HUES48 (cell line): ENCODE data around the gene ASB4.

Experiments
- H3K27ac ChIP-seq: one replicate; pipeline ENCODE4 v1.7.0; 2013; ENCODE audit warnings: low read depth, low read length, inconsistent platforms
- H3K27me3 ChIP-seq: 2 replicates; pipeline ENCODE4 v1.6.1; 2013; ENCODE audit warnings: mild to moderate bottlenecking, low read length; ENCODE audit not compliant: control insufficient read depth, insufficient read depth
- H3K36me3 ChIP-seq: 2 replicates; pipeline ENCODE4 v1.6.1; 2013; ENCODE audit warnings: low read length; ENCODE audit not compliant: control insufficient read depth, insufficient read depth
- H3K4me1 ChIP-seq: 2 replicates; pipeline ENCODE4 v1.6.1; 2013; ENCODE audit warnings: mild to moderate bottlenecking, low read length; ENCODE audit not compliant: control insufficient read depth, insufficient read depth
- H3K4me3 ChIP-seq: 2 replicates; pipeline ENCODE4 v1.5.1; 2013; ENCODE audit warnings: mild to moderate bottlenecking, low read depth, low read length
- H3K9ac ChIP-seq: 2 replicates; pipeline ENCODE4 v1.6.1; 2013; ENCODE audit warnings: mild to moderate bottlenecking, low read depth, low read length, moderate library complexity
- H3K9me3 ChIP-seq: 2 replicates; pipeline ENCODE4 v1.6.1; 2013; ENCODE audit warnings: low read length; ENCODE audit not compliant: control insufficient read depth, insufficient read depth

Gene ASB4

DNA sequence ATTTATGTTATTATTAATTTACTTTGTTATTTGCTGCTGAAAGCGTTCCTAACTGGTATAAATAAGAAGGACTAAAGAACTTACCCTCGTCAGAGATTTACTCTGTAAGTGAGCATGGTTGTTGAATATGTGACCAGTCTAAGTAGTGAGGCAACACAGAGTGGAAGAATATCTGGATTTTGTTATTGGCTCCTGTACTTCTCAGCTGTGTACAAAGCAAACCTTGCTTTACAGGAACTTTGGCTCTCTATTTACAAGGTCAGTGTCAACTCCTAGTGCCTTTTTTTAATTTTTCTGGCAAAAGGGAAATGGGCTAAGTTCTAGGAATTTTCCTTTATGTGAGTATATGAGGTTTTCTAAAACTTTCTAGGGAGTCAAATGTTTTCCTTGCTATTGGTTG, 74.9 kb downstream of the ASB4 start:
- Histone ChIP-seq H3K4me3 (no peak overlapping the region), H3K4me1 (no peaks in the 10 kb centered on the region), H3K36me3 (no peaks in the 10 kb centered on the region), H3K9me3 (no peaks in the 10 kb centered on the region), H3K9ac (no peak overlapping the region), H3K27me3 (no peaks in the 10 kb centered on the region), H3K27ac (no peak overlapping the region)

DNA sequence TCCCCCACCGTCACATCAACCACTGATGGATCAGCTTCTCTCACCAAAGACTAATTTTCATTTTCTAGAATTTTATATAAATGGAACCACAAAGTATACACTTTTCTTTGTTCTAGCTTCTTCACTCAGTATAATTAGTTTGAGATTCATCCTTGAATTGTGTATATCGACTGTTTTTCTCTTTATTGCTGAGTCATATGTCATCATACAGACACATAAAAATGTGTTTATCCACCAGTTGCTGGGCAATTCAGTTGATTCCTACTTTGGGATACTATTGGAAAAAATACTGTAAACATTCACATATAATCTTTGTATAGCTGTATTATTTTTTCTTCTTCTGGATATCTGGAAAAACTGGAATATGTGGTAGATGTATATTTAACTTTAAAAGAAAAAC, 84.0 kb downstream of the ASB4 start:
- Histone ChIP-seq H3K27ac (no peak overlapping the region), H3K4me3 (no peak overlapping the region), H3K9me3 (no peaks in the 10 kb centered on the region), H3K27me3 (no peaks in the 10 kb centered on the region), H3K36me3 (no peaks in the 10 kb centered on the region), H3K4me1 (no peaks in the 10 kb centered on the region), H3K9ac (no peak overlapping the region)

DNA sequence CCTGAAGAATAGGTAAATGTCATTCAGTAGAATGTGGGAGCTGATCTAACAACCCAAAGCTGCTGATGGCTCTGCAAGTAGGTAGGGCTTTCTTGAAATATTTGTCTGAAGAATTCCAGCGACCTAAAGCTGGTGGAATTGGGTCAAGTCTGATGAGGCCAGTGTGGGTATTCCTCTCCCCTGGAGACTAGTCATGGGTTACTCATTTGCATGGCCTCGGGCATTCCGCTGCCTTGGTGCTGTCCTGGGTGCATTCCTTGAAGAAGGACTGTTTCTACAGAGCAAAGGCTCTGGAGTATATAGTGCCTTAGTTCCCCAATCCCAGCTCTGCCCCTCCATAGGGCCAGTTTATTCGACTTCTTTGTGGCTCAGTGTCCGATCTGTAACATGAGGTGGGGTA, 91.4 kb downstream of the ASB4 start:
- peaks cover 5% of the 10 kb centered on the region; the same call in 1 of the 2 replicates for H3K4me1 ChIP-seq
- no peaks in the 10 kb centered on the region for H3K9me3 ChIP-seq
- no peak overlapping the region for H3K27ac ChIP-seq
- no peak overlapping the region for H3K4me3 ChIP-seq
- no peaks in the 10 kb centered on the region for H3K27me3 ChIP-seq
- H3K36me3 ChIP-seq: no peaks in the 10 kb centered on the region
- H3K9ac ChIP-seq: no peak overlapping the region

DNA sequence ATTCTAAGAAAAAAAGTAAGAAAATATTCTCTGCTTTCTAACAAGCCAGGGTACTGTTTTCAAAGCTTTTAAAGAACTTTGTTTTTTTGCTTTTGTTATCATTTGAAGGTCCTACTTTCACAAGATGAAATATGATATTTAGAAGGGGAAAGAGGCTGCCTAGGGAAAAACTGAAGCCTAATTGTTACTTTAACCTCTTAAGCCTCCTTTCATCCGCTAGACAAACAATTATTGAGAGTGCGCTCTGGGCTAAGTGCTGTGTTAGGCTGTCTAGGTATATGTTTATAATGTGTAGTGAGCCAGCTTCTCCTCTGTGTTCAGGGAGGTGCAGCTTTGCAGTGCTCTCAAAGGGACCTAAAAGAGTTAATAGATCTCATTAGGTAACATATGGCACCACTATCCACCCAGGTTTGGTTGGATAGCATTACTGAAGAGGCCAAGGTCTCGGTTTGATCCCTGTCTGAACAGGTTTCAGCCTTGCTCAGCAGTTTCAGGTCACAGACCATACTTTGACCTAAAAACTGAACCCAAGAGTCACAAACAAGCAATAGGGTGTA, 92.6 kb downstream of the ASB4 start:
- no peaks in the 10 kb centered on the region for H3K9me3 ChIP-seq
- no peak overlapping the region for H3K27ac ChIP-seq
- no peak overlapping the region for H3K4me3 ChIP-seq
- H3K27me3 ChIP-seq: no peaks in the 10 kb centered on the region
- no peaks in the 10 kb centered on the region for H3K36me3 ChIP-seq
- H3K9ac ChIP-seq: no peak overlapping the region
- H3K4me1 ChIP-seq: peaks cover 5% of the 10 kb centered on the region; the same call in 1 of the 2 replicates

DNA sequence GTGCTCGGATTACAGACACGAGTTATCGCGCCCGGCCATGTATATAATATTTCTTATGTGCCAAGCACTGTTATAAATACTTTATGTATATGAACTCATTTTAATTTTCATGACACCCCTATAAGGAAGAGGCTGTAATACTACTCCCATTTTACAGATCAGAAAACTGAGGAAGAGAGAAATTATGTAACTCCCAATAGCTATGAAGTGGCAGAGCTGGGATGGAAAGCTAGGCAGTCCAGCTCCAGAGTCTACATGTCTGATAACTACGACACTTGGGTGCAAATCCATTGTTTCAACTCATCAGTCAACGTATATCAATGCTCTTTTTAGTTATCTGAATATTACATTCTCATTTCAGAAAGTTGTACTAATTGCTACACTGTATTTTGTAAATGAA, 93.6 kb downstream of the ASB4 start:
- no peak overlapping the region for H3K27ac ChIP-seq
- no peak overlapping the region for H3K4me3 ChIP-seq
- no peaks in the 10 kb centered on the region for H3K27me3 ChIP-seq

DNA sequence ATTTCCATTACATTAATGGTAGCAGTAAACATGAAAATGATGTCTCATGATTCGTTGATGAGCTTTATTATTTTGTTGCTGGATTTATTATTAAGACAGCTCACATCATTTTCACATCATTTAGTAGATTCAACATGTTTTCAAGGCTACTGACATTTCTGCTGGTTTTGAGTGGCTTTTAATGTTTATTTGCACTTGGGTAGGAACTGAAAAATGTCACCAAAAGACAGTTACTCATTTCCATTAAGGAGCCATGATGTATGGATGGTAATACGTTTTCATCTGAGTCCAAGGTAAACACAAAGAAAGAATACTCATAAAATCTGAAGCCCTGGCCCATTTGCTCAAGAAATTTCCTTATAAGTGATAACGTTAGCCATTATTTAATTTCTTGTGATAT, 95.7 kb downstream of the ASB4 start:
- no peak overlapping the region for H3K27ac ChIP-seq
- peaks cover 5% of the 10 kb centered on the region; the same call in 1 of the 2 replicates for H3K4me1 ChIP-seq
- H3K9ac ChIP-seq: no peak overlapping the region
- H3K9me3 ChIP-seq: no peaks in the 10 kb centered on the region
- H3K27me3 ChIP-seq: no peaks in the 10 kb centered on the region
- H3K36me3 ChIP-seq: no peaks in the 10 kb centered on the region
- H3K4me3 ChIP-seq: no peak overlapping the region

More for the DNA sequence above, 93.6 kb downstream of the ASB4 start:
- Histone ChIP-seq H3K4me1 (peaks cover 5% of the 10 kb centered on the region; the same call in 1 of the 2 replicates), H3K36me3 (no peaks in the 10 kb centered on the region), H3K9me3 (no peaks in the 10 kb centered on the region), H3K9ac (no peak overlapping the region)

DNA sequence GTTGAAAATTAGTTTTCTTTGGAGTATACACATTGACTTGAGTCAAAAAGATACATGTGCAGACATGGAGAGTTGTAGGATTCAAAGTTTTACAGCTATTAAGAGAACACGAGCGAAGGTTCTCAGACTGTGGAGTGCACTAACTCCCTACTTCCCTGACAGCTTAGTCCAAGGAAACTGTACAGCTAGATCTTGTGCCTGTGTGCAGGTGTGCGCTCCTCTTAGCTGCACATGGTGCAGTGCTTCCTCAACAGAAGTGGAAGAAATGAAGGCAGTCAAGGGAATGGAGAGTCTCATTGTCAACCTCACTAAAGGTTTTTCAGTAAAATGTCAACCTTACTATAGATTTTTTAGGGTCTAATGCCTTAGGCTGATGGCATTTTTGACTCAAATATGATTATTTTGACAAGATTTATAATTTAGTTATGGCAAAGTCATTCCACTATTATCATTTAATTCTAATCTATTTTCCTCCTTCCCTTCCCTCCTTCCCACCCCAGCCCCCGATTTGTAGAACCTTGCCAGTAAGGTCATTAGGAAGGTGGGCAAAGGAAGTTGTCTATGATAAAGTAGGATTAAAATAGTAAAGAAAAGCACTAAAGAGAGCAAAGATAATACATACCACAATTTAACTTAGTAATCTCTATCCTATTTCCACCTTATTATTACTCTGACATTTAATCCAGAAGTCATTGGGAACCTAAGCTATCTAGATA, 97.0 kb downstream of the ASB4 start:
- Histone ChIP-seq H3K4me1 (no peaks in the 10 kb centered on the region), H3K27ac (no peak overlapping the region), H3K27me3 (no peaks in the 10 kb centered on the region), H3K9ac (no peak overlapping the region), H3K4me3 (no peak overlapping the region), H3K36me3 (no peaks in the 10 kb centered on the region), H3K9me3 (no peaks in the 10 kb centered on the region)

DNA sequence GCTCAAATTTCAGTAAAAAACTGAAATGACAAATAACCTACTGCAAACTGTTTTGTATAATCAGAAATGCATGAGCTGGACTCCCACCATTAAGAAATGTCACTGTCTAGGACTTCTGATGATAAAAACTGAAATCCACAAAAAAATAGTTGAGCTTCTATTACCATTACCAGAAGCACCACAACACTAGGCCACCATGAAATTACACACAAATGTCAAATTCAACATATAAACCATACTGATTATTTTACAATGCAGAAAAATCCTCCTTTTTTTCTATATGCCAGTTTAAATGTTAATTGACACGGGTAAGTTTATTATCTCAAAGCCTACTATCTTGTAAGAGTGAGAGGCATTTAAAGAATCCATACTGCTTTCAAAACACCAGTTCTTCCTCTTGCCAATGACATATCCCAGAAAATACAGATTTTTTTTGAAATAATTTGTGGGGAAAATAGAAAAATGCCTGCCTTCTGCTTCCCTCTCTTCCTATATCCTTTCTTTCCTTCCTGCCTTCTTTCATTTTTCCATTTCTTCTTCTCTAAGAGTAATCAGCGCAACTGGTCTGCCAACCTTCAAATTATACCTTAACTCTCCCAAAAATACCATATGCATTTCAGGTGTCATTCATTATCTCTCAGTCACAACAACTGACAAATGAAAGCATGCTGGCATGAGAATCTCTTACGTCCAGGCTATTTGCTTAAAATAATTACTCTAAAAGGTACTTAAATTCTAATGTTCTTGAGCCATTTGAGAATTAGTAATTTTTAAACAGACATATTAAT, 98.3 kb downstream of the ASB4 start:
- H3K4me3 ChIP-seq: no peak overlapping the region
- H3K27me3 ChIP-seq: no peaks in the 10 kb centered on the region
- peaks cover 7% of the 10 kb centered on the region; the same call in 1 of the 2 replicates for H3K4me1 ChIP-seq
- H3K9me3 ChIP-seq: no peaks in the 10 kb centered on the region
- no peak overlapping the region for H3K9ac ChIP-seq
- H3K27ac ChIP-seq: no peak overlapping the region
- H3K36me3 ChIP-seq: no peaks in the 10 kb centered on the region

DNA sequence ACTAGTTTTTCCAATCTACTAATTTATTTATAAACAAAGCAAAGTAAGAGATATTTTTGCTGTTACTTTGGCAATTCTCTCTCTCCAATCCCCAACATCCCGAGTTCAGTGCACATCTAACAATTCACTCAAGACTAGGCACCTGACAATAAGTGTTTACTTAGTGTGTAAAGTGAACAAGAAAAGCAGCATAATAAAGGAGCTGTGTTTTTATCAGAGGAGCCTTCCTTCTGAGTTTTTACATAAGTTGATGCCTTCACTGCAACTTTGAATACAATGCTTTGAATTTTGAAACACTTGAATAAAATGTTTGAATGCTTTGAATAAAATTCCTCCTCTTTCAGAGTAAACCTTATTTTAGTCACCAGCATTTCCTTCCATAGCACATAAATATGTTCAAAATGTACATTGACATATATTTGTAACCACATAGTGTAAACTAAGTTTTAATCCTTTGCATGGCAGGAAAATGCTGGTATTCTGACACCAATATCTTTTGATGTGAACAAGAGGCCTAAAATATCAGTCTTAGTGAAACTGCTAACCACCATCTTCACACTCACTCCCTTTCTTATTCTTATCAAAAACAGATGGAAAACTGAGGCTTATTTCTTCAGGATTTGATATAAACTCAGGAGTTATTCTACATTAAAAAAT, 99.2 kb downstream of the ASB4 start:
- no peak overlapping the region for H3K4me3 ChIP-seq
- H3K27me3 ChIP-seq: no peaks in the 10 kb centered on the region
- no peaks in the 10 kb centered on the region for H3K9me3 ChIP-seq
- no peaks in the 10 kb centered on the region for H3K36me3 ChIP-seq
- peaks cover 9% of the 10 kb centered on the region; the same call in 1 of the 2 replicates for H3K4me1 ChIP-seq
- H3K9ac ChIP-seq: no peak overlapping the region
- H3K27ac ChIP-seq: no peak overlapping the region

DNA sequence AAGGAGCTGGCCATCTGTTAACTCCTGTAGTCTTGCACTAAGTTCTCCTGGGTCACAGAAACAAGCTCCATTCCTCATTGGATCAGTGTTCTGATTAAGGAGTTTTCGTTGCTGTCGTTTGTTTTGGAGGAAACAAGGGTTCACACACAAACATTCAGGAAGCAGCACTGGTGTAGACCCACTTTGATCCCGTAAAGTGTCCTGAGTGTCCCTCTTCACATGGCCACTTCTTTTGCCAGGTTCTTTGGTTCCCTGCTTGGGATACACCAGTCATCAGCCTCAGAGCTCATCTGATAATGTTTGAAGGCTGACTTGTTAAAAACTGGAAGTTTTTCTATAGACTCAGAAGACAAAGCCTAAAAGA, 99.7 kb downstream of the ASB4 start:
- Histone ChIP-seq H3K4me1 (peaks cover 9% of the 10 kb centered on the region; the same call in 1 of the 2 replicates), H3K27ac (no peak overlapping the region), H3K36me3 (no peaks in the 10 kb centered on the region), H3K9ac (no peak overlapping the region), H3K9me3 (no peaks in the 10 kb centered on the region), H3K27me3 (no peaks in the 10 kb centered on the region), H3K4me3 (no peak overlapping the region)

DNA sequence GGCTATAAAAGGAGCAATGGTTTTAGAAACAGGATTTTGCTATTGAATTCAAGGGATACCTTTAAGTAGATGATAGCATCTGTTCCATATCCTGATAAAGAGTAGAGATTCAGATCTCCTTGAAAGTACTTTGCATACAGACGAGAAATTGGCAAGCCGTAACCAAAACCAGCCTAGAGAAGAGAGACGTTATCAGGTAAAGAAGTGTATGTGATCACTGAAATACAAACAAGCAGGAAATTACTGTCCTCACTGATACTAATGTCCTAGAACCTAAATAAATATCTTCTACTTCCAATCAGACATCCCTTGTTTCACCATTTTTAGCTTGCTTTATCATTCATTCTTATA, 101.2 kb downstream of the ASB4 start:
- H3K4me3 ChIP-seq: no peak overlapping the region
- H3K27me3 ChIP-seq: no peaks in the 10 kb centered on the region
- no peak overlapping the region for H3K9ac ChIP-seq
- no peak overlapping the region for H3K27ac ChIP-seq
- no peaks in the 10 kb centered on the region for H3K9me3 ChIP-seq
- H3K36me3 ChIP-seq: no peaks in the 10 kb centered on the region
- peaks cover 9% of the 10 kb centered on the region; the same call in 1 of the 2 replicates for H3K4me1 ChIP-seq
